Fibroblast of lung (primary cell): ENCODE data around the gene CSH2.
"Not testable (repeated sequence)": the region's sequence is repeated elsewhere in the genome, so short reads cannot be mapped to it uniquely, and the experiment has no call there.

Experiments
- EZH2 ChIP-seq: IDR thresholded peaks from 2 replicates; pipeline ENCODE4 v1.5.1; 2012; ENCODE audit warnings: low read length, control low read depth, mild to moderate bottlenecking; ENCODE audit errors: missing control alignments
- TF ChIP-seq, protein P1 (sequence below), 2 donors: IDR thresholded peaks in 1 of 2; conservative IDR thresholded peaks in 1 of 2; 1 replicate in 1 of 2; 2 replicates in 1 of 2; pipeline ENCODE4 v1.5.1; 2011 to 2012; ENCODE audit warnings: low read length in 2 of 2, control low read depth in 1 of 2, inconsistent platforms in 1 of 2, low read depth in 1 of 2, mild to moderate bottlenecking in 1 of 2

DNA sequence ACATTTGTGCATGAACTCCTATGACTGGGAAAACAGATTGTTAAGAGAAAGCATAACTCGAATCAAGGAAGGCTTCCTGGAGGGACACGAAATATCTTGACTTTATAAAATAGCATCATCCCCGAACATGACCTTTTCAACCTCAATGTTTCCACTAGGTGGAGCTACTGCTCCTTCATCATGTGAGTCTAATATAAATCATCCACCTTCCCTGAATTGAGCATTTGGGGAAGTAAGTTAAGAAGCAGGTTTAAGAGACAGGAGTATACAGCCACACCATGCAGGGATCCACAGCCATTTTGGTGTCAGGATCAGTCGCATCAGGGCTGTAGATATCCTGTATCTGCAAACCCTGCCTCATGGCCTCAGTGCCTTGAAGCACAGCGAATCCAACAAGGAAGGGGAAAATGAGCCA lies 30.3 kb upstream of the CSH2 start:
- not testable (repeated sequence) for TF ChIP-seq EZH2
- TF ChIP-seq, protein P1, sequence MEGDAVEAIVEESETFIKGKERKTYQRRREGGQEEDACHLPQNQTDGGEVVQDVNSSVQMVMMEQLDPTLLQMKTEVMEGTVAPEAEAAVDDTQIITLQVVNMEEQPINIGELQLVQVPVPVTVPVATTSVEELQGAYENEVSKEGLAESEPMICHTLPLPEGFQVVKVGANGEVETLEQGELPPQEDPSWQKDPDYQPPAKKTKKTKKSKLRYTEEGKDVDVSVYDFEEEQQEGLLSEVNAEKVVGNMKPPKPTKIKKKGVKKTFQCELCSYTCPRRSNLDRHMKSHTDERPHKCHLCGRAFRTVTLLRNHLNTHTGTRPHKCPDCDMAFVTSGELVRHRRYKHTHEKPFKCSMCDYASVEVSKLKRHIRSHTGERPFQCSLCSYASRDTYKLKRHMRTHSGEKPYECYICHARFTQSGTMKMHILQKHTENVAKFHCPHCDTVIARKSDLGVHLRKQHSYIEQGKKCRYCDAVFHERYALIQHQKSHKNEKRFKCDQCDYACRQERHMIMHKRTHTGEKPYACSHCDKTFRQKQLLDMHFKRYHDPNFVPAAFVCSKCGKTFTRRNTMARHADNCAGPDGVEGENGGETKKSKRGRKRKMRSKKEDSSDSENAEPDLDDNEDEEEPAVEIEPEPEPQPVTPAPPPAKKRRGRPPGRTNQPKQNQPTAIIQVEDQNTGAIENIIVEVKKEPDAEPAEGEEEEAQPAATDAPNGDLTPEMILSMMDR (conservative IDR thresholded peaks at IDR 0.05 in 1 of 2, IDR thresholded peaks at IDR 0.05 in 1 of 2; ENCODE audit: low read depth in 1 of 2, low read length in 2 of 2): peak; percentile 25 to 31
